Urothelium cell line (cell line): ENCODE data around the gene BANK1.

Experiments
- DNase-seq: peaks from one replicate; pipeline ENCODE4 v3.0.0; 2011; ENCODE audit warnings: low spot score, mixed read lengths
- FAIRE-seq: peaks from 2 replicates; lab custom pipeline; 2011; peaks lifted over from hg19 to GRCh38; lab: Jason Lieb, UNC

BANK1 gene

GRCh38 chr4:102094481-102094880 is 304.0 kb downstream of the BANK1 start:
- FAIRE-seq (no peak), DNase-seq (no peak)

- no peak for FAIRE-seq
Observed at GRCh38 chr4:102103368-102103767, 312.8 kb downstream of the BANK1 start.

GRCh38 chr4:102104278-102104677 is 313.7 kb downstream of the BANK1 start:
- FAIRE-seq (no peak), DNase-seq (no peak)

More at GRCh38 chr4:102103368-102103767, 312.8 kb downstream of the BANK1 start:
- DNase-seq, result no peak

GRCh38 chr4:102105983-102106382 is 315.5 kb downstream of the BANK1 start:
- DNase-seq (no peak), FAIRE-seq (no peak)

GRCh38 chr4:102114118-102114630 is 323.6 kb downstream of the BANK1 start:
- no peak for FAIRE-seq
- no peak for DNase-seq

GRCh38 chr4:102116121-102116520 is 325.6 kb downstream of the BANK1 start:
- no peak for FAIRE-seq
- DNase-seq, result no peak

GRCh38 chr4:102120846-102121245 is 330.3 kb downstream of the BANK1 start:
- DNase-seq (no peak), FAIRE-seq (no peak)
